Brain pericyte (primary cell): ENCODE results near the gene WHAMM.
"Not testable (repeated sequence)": the region's sequence is repeated elsewhere in the genome, so short reads cannot be mapped to it uniquely, and the experiment has no call there.

ENCODE experiments used
- DNase-seq: peaks from one replicate; pipeline ENCODE4 v3.0.0-alpha.2; 2012; ENCODE audit warnings: low read depth, low spot score

The WHAMM gene

DNA sequence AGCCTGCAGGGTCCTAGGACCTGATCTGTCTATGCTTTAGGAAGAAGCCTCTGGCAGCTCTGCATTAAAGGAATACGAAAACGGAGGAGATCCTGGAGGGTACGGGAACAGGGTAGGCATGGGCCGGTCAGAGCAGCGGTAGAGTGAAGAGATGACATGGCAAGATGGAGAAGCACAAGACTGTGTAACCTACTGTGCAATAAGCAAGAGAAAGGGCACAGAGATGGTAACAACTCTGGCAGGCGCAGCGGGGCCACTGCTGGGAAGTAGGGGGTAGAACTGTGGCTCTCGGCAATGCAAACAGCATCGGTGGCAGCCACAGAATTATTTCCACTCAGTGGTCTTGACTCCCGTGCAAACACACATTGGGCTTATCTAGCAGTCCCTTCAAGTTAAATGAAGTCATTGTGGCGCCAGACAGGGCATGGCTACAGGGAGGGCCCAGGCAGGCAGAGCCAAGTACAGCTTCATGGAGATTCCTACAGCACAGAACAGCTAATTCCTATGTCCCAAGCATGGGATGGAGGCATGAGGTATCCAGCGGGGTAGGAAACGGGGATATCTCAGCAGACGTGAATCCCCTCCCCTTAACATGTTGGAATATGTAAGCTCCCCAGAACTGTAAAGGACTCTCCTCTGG lies 28.8 kb downstream of the WHAMM start:
- DNase-seq: no peak

DNA sequence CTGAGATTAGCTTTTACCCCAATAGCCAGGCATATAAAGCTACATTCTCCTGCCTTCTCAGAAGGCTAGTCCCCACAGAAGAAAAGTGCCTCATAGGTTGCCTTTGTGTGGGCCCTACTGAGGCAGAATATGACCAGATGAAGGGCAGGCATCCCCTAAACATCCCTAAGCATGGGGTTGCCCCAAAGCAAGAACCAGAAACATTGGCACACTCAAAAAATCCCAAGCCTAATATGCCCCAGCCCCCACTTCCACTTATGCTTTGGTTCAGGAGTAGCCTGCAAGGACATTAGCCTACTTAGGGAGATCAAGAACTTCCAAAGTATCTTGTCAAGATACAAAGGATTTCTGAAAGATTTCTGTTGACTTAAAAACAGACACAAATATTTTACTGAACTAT lies 29.7 kb downstream of the WHAMM start:
- DNase-seq: no peak

DNA sequence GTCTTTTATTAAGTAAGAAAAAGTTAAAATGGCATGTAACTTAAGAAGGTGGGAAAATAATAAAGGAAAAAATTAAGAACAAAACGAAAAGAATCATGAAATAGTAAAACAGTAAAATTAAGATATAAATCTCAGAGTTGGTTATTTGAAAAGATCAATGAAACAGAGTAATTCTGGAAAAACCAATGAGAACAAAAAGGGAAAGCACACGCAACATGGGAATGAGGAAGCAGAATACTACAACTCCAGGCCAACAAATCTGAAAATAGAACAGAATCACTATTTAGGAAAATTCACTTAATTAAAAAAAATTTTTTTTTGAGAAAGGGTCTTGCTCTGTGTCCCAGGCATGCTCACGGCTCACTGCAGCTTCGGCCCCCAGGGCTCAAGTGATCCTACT lies 30.7 kb downstream of the WHAMM start:
- DNase-seq: no peak

DNA sequence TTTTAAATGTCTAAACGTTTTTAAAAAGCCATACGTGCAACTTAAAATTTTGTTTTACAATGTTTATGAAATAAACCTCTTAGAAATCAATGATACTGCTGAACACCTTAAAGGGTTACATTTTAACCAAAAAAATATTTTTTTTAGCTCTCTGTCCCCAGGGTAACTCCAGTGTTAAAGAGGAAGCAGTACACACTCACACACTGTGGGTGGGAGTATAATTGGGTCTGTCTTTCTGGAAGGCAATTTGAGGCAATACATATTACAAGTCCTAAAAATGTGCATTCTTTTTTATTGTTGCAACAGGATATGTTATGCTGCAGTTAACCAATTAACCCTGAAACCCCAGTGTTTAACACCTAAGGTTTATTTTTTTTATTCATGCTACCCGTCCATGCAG lies 34.1 kb downstream of the WHAMM start:
- no peak for DNase-seq

DNA sequence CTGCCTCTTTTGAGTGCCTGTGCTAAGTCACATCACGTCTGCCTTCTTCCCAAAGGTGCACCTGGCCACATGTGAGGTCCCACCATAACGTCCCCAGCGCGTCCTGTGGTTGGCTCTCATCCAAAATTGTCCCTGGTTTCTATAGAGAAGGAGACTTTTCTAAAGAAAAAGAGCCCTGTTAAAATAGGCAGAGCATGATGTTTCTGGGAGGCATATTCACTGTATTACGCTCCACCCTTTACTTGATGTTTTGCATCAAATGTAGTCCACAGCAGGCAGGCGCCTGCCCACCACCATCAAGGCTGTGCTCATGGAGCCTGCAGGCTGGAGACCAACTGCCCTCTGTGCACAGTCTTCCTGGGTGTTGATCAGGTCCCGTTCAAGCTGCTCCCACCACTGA lies 36.3 kb downstream of the WHAMM start:
- no peak for DNase-seq

DNA sequence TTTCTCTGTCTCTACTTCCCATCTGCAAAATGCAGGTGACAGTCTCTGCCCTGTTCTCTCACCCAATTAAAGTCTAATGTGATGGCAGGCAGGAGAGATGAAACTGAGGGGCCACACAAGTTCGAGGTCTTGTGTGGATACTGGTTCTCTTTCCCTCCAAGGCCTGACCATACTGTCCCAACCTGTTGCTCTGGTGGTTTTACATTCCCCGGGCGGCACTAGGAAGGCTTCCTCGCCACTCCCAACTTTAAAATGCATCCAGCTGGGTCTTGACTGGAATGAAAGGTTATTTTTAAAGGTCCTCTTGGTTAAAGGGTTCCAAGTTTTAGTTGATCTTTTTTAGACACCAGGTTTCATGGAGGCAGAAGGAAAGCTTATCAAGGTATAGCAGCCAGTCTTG lies 37.2 kb downstream of the WHAMM start:
- no peak for DNase-seq

DNA sequence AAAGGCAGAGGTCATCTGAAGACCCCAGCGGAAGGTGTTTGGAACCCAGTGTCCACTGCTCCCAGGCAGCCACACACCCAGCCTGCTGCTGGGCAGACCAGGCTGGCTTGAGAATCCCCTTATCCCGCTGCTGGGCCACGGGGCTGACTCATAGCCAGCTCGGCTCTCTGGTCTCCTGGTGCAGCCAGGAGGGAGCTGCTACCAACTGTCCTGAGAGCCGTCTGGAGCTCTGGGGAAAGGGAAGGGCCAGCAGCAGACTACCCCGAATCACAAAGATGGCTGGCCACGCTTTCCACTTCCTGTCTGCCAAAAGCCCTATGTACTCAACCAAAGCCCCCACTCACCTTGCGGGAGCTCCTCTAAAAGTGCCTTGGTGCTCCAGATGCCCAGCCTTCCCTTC lies 38.3 kb downstream of the WHAMM start:
- no peak for DNase-seq

DNA sequence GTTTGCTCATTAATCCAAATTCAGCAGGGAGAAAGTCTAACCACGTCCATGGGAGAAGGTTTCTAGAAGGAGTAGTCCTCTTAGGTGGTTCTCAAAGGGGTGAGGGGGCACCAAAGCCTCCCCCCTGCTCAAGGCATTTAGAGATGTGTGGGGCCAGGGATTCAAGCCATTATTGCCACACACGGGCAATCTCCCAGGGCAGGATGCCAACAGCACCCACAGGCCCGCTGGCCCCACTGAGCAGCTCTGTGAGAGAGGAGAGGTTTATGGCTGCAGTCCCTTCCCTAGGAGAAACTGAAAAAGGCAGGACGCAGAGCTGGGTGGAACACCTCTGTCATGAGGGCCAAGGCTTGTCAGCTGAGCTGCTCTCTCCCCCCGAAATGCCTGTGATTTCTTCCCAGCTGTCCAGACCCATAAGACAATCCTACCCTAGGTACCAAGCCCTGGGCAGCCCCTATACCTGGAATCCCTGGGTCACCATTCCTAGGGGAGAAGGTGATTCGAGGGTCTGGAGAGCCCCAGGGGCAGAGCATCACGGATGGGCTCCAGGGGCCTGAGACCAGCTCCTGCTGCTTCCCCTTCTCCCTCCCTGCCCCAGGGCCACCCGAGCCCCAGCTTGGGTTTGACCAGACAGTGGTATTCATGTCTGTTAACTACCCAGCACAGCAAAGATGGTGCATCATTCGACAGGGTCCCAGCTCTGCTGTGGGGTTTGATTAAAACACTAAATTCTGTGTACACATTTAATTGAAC lies 39.0 kb downstream of the WHAMM start:
- no peak for DNase-seq

DNA sequence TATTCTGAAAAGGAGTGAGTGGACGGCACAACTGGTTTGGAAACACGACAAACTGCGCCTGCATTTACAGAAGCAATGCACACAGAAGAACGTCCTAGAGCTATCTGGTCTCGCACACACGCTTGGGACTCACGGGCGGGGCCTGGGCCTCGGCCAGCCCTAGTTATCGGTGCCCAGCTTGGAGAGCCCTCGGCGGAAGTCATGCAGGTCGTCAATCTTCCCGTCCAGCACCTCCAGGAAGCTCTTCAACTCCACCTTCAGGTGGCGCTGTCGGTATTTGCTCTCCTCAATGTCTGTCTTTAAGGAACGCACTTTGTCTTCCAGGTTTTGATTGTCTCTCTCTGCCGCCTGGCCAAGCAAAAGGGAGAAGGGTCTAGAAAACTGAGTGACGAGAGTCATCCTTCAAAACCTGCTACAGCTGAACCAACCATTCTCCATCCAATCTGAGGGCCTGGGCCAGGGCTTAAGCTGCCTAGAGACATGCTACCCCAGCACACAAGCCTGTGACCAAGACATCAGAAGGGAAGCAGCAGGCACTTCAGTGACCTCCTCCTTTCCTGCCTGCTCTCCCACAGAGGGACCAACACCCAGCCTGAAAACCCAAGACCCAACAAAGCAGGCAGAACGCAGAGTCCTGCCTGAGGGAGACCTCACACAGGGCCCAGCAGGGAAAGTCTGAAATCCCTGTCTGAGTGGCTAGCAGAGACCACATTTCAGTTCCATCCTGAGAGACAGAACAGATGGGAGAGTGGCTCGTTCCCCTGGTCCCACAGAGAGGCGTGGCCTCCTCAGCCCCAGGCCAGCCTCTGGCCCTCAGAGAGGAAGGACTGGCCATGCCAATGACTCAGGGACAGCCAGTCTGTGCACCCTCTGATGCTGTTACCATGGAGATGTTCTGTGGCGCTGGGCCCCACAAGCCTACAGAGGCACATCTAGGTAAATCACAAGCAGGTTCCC lies 40.4 kb downstream of the WHAMM start:
- DNase-seq: no peak

DNA sequence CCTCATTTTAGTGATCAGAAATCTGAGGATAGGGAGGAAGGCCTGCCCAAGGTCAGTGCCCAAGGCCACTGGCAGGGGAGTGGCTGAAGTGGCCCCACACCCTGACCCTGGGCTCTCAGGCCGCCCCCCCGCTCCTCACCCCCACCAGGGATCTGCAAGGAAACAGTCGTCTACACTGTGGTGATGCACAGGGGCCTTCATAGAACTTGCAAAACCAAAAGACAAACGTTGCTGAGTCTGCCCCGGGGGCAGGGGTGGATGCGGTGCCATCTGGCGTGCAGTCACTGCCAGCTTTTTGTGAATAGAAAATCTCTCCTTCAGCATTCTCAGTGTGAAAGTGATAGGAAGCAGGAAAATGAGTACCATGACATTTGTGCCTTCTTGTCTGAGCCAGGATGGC lies 41.3 kb downstream of the WHAMM start:
- no peak for DNase-seq

DNA sequence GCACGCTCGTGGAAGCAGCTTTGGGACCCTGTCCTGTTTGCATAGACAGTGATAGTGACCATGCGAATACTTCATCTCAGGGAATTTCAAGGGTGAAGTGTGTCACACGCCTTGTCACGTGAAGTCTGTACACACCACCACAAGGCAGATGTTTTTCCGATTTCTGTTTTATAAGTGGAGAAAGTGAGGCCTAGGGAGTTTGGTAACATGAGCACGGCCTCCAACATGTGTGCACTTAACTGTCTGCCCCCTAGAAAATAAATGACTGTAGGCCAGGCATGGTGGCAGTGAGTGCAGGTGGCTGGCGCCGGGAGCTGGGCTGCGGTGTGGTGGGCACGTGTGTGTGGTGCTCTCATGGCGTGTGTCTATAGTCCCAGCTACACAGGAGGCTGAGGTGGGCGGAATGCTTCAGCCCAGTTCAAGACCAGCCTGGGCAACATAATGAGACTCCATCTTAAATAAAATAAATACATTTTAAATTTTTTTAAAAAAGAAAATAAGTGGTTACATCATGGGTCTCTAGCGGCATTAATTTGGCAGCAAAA lies 42.0 kb downstream of the WHAMM start:
- no peak for DNase-seq

DNA sequence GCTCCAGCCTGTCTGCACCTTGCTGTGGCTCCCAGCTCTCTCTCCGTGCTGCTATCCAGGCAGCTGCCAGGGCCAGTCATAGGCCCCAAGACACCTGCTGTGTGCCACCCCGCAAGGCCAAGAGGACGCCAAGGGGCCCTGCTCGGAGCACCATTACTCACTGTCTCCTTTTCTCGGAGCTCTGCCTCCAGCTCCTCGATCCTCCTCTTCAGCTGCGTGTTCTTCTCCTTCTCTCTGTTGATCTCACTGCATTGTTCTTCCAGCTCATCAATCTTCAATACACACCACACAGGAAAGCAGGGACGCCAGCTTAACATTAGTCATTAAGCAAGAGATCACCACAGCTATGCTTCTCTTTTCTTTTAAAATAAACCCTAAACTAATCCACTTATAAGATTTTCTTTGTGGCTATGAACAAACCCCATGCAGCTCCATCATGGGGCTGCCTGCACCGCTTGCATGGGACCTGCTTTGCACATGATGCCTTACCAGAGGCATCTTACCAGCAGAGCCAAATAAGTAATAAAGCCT lies 42.6 kb downstream of the WHAMM start:
- DNase-seq: no peak

DNA sequence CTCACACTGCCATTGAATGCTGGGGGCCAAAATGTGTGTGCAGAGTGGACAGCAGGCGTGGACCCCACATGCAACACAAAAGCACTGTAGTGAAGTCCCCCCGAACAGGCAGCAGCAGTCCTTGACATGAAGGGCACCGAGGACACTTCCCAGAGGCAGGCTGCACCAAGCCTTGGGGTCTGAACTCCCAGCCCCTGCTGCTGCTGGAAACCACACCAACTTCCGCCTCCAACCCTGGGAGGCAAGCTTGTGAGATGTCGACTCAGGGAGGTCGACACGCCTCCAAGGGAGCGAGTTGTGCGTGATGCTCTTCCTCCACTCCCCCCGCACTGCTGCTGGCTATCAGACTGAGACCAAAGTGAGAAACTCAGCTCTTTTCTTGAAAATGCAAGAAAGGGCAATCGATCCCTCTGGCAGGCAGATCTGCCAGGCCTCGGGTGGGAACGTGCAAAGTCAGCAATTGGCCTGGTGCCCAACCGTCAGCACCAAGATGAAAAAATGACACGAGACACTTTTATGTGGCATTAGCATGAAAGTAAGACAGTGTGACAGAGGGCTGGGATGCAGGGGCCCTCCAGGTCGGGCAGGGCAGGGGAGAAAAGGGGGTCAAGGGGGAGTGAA lies 43.6 kb downstream of the WHAMM start:
- DNase-seq: no peak

DNA sequence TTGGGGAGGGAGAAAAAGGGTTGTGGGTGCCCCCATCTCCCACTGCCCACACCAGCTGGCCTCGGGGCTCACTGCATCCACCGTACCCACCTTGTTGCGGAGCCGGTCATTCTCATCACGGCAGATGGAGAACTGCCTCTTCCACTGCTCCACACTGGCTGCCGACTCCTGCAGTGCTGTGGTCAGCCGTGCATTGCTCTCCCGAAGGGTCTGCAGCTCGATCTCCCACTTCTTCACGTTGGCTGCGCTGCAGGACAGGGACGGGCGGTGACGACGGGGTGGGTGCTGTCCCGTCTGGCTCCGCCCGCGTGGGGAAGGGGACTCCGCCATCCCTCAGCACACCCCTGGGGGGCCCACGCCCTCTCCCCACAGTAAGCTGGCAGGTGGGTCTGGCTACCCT lies 45.1 kb downstream of the WHAMM start:
- DNase-seq: no peak

DNA sequence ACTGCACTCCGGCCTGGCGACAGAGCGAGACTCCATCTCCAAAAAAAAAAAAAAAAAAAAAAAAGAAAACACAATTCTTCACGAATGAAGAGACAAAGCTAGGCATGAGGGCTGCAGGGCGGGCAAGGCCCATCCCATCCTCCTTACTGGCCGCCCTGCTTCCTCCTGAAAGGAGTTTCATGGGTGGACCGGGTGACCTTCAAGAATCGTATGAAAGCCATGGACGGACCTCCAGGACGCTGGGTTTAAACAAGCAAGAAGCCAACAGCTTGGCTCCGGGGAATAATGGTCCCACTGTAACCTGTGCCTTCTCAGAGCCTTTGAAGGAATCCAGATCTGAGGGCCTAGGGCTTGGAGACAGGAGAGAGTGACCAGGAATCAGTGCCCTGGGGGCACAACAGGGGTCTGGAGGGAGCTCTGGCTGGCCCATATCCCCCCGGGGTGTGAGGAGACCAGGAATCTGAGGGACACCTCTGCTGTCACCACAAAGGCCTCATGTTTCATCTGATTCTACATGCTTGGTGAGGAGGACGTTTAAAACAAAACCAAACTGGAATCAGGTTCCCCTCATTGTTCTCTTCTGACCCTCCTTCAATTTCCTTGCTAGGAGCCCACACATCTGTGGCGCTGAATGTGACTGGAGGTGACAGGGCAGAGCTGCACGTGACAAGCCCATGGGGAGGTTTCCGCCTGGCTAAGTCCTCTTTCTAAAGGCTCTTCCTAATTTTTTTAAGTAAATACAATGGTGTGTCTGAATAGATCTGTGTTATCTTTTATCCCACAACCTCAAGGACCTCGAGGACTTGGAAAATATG lies 46.1 kb downstream of the WHAMM start:
- DNase-seq: no peak

DNA sequence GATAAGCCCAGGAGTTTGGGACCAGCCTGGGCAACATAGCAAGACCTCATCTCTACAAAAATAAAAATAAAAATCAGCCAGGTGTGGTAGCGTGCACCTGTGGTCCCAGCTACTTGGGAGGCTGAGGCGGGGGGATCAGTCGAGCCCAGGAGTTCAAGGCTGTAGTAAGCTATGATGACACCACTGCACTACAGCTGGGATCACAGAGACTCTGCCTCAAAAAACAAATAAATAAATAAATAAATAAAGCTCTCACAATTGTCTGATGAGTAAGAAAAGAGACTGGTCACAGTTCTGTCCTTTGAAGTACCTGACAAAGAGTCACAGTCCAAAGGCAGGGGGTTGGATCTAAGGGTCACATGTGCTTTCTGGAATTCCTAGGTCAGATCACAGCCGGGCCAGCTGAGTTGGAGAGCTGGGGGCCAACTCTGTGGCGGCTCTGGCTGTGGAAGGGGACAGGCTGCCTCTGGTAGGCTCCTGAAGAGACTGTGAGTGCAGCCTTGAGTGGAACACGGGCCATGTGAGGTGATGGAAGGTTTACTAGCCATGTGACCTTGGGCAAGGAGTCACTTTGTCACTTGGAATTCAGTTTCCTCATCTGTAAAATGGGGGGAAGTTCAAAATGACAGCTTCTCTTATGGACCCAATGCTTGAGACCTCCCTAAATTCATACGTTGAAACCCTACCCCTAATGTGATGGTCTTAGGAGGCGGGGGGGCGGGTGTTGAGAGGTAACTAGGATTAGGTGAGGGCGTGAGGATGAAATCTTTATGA lies 47.2 kb downstream of the WHAMM start:
- DNase-seq: no peak

DNA sequence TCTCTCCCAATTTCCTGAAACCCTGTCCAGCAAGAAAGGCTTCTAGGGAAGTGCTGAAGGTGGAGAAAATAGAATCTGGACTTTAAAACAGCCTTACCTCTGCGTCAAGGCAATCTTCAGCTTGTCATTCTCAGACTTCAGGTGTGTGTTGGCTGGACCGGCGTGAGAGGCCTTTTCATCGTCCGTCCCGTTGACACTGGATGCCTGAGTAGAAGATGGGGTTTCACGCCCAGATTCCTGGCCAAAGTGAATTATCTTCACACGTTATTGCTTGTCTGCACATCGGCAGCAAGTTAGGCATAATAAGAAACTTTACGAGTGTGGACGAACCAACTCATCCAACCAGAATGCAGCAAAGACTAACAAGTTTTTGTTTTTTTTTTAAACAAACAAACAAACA lies 49.5 kb downstream of the WHAMM start:
- no peak for DNase-seq

DNA sequence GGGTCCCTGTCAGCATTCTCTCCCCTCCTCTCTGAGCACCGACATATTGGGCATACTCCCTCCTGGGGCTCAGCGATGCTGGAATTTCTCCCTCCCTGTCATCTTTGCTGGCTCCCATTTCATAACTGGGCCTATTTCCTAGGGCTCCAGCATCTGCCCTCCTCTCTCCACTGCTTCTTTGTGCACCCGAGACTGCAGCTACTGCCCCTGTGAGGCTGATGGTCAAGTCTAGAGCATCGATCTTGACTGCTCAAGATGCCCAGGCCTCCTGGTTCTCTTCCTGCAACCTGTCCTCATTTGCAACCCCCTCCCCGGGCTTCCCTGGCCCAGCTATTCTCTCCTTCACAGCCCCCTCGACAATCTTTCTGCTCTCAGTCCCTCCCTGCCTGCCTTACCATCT lies 53.5 kb downstream of the WHAMM start:
- DNase-seq: no peak

DNA sequence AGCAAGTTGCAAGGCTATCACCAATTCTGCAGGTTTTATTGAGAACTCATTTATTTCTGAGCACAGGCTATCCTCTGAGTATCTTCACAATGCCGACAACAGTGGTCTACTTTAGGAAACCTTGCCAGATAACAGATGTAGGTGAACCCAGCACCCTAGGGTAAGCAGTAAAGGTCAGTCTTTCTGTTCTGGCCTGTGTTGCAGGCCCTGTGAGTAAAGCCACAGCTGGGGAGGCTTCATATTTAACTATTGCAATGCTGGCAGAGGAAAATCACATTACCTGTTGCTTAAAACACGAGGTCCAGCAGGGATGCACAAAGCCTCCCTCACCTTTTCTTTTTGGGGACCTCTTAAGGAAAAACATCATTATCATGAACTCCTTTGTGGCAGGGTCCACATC lies 55.5 kb downstream of the WHAMM start:
- DNase-seq: no peak

DNA sequence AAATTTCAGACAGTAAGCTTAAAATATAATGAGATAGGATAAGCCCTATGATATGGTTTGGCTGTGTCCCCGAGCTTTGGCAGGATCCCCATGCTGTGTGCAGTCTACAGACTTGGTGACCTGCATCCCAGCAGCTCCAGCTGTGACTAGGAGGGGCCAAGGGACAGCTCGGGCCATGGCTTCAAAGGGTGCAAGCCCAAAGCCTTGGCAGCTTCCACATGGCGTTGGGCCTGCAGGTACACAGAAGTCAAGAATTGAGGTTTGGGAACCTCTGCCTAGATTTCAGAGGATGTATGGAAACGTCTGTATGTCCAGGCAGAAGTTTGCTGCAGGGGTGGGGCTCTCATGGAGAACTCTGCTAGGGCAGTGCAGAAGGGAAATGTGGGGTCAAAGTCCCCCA lies 56.2 kb downstream of the WHAMM start:
- not testable (repeated sequence) for DNase-seq
